T-cell (primary cell): Measurements from ENCODE around the gene PRIM2. TPM values are rescaled to one million over a fixed set of nuclear protein-coding genes. Genes with fewer than 3 reads are reported as not detected.
A peak's percentile ranks its signal among the peaks of the same experiment; 100 is the strongest.
"Not testable (repeated sequence)": the region's sequence is repeated elsewhere in the genome, so short reads cannot be mapped to it uniquely, and the experiment has no call there.

ENCODE experiments used
- ATAC-seq, 4 experiments: fragments of 200-7000 bp in 3 of 4; fragments of 150-1000 bp in 1 of 4; cut with Tn5 transposase; replicated peaks in 1 of 4; 1 replicate in 3 of 4; 2 replicates in 1 of 4; pipeline ENCODE4 v1.10.0; 2021; ENCODE audit warnings: moderate library complexity in 3 of 4, mild to moderate bottlenecking in 2 of 4, moderate number of reproducible peaks in 1 of 4
- CTCF ChIA-PET, 2 donors: fragments of 300-600 bp; sonication (Branson Sonifier 250); formaldehyde crosslinking; loops; one replicate each; lab custom pipeline; 2022; ENCODE audit warnings: antibody characterized with exemption in 2 of 2; lab: Charles Lee
- POLR2A ChIA-PET, 2 donors: fragments of 300-600 bp; sonication (Branson Sonifier 250); formaldehyde crosslinking; loops; one replicate each; lab custom pipeline; 2022; ENCODE audit warnings: antibody characterized with exemption in 2 of 2; lab: Charles Lee
- DNase-seq, 35 experiments: peaks; one replicate each; pipeline versions ENCODE4 v3.0.0 to v3.0.0-alpha.2; 2013 to 2023
- H3K27ac ChIP-seq: one replicate; pipeline ENCODE4 v1.5.1; 2013; ENCODE audit warnings: low read length
- H3K27me3 ChIP-seq, 2 experiments: replicated peaks in 1 of 2; 1 replicate in 1 of 2; 2 replicates in 1 of 2; pipeline versions ENCODE4 v1.6.1 to v1.7.0; 2013; ENCODE audit warnings: low read length in 1 of 2, mixed read lengths in 1 of 2; ENCODE audit not compliant: control insufficient read depth in 2 of 2, insufficient read depth in 2 of 2; ENCODE audit errors: extremely low read depth in 1 of 2
- H3K36me3 ChIP-seq, 2 donors: 1 replicate in 1 of 2; 2 replicates in 1 of 2; pipeline versions ENCODE4 v1.6.1 to v1.7.0; 2013; ENCODE audit warnings: low read length in 1 of 2; ENCODE audit not compliant: control insufficient read depth in 2 of 2, insufficient read depth in 1 of 2; ENCODE audit errors: extremely low read depth in 1 of 2
- H3K4me1 ChIP-seq, 2 experiments: 1 replicate in 1 of 2; 2 replicates in 1 of 2; pipeline versions ENCODE4 v1.6.1 to v1.7.0; 2013; ENCODE audit warnings: low read length in 2 of 2, mixed read lengths in 1 of 2; ENCODE audit not compliant: insufficient read depth in 2 of 2, control insufficient read depth in 1 of 2; ENCODE audit errors: extremely low read depth in 1 of 2
- H3K4me3 ChIP-seq, 2 donors: 1 replicate in 1 of 2; 2 replicates in 1 of 2; pipeline versions ENCODE4 v1.5.1 to v1.7.0; 2013; ENCODE audit warnings: mild to moderate bottlenecking in 2 of 2, low read length in 1 of 2, moderate library complexity in 1 of 2; ENCODE audit not compliant: control insufficient read depth in 1 of 2; ENCODE audit errors: extremely low read depth in 1 of 2
- H3K9me3 ChIP-seq: 2 replicates; pipeline ENCODE4 v1.7.0; 2013
- H3K27ac Mint-ChIP-seq, 2 donors: one replicate each; pipeline ENCODE4 v1.8.0; 2020 to 2021; ENCODE audit warnings: mild to moderate bottlenecking in 2 of 2, mixed read lengths in 2 of 2
- H3K27me3 Mint-ChIP-seq, 2 donors: one replicate each; pipeline ENCODE4 v1.8.0; 2021 to 2022; ENCODE audit warnings: mixed read lengths in 2 of 2
- H3K36me3 Mint-ChIP-seq: one replicate; pipeline ENCODE4 v1.8.0; 2021; ENCODE audit warnings: mixed read lengths
- H3K4me1 Mint-ChIP-seq, 3 donors: one replicate each; pipeline ENCODE4 v1.8.0; 2020 to 2022; ENCODE audit warnings: mixed read lengths in 3 of 3, mild to moderate bottlenecking in 1 of 3
- H3K4me3 Mint-ChIP-seq, 3 donors: one replicate each; pipeline ENCODE4 v1.8.0; 2020 to 2022; ENCODE audit warnings: mild to moderate bottlenecking in 3 of 3, mixed read lengths in 3 of 3, moderate library complexity in 3 of 3
- H3K9me3 Mint-ChIP-seq, 3 donors: one replicate each; pipeline ENCODE4 v1.8.0; 2020 to 2022; ENCODE audit warnings: mixed read lengths in 3 of 3
- WGBS: methylation state at CpG from one replicate; pipeline ENCODE4 v1.1.5; 2013; ENCODE audit warnings: missing lambda C conversion rate; ENCODE audit not compliant: insufficient coverage; 5-methylcytosine and 5-hydroxymethylcytosine counted together
- total RNA-seq, 35 experiments: library from RNA in 6 of 35; stranded (reverse) in 6 of 35; fragments of 120-200 nt in 1 of 35; gene quantifications; one replicate each; pipeline versions ENCODE4 v1.2.1 to v1.2.4 and lab custom pipeline; 2013 to 2026

The PRIM2 gene
- total RNA-seq (10 to 100 TPM; 11.5 to 17.9 (median 12.0) TPM), total RNA-seq (lab: John Stamatoyannopoulos, UW) (6.1 to 52.2 (median 14.9) reads per million in 29 experiments)
- total RNA-seq (2013): 20.9 TPM

GRCh38 chr6:57317060-57317943, at the start of gene PRIM2:
Gene PRIM2, plus strand, starts transcription at chr6:57317630. Its CDS starts 816 bp downstream, at chr6:57318446.
- CTCF ChIA-PET: interaction anchor here (0.5 to 4.6 kb wide), 18 partner anchors 8 to 722 kb away, joined by 3 to 108 read pairs (median 4); partner anchors contain the start of gene KIAA1586 (in 1 of the 2)
- Histone ChIP-seq H3K4me3 (peak within 1 kb of the TSS; percentile 69 to 96), H3K27me3 (peaks cover 0 to 8% of the 10 kb centered on the region in 2 experiments), H3K27ac (peak within 1 kb of the TSS; percentile 49), H3K36me3 (peaks cover 0 to 16% of the 10 kb centered on the region in 2 donors), H3K9me3 (no peaks in the 10 kb centered on the region), H3K4me1 (peaks cover 9 to 13% of the 10 kb centered on the region in 2 experiments)
- WGBS: 2% methylated on average over 13 of the region's 27 CpGs
- DNase-seq: peak; percentile 60 to 87 (median 72)
- Mint-ChIP-seq H3K9me3 (no peaks in the 10 kb centered on the region), H3K4me1 (peaks cover 31 to 48% (median 36%) of the 10 kb centered on the region in 3 donors), H3K27me3 (peaks cover 0 to 2% of the 10 kb centered on the region in 2 donors), H3K4me3 (peak within 1 kb of the TSS; percentile 94 to 99 (median 98)), H3K27ac (peak within 1 kb of the TSS; percentile 91), H3K36me3 (peaks cover 25% of the 10 kb centered on the region)
- ATAC-seq: peak; percentile 82 to 87 (median 86)
- POLR2A ChIA-PET: interaction anchor here in 1 of 2 donors (0.8 kb wide), 1 partner anchor 413 kb away, joined by 3 read pairs; no protein-coding TSS in a partner anchor

DNA sequence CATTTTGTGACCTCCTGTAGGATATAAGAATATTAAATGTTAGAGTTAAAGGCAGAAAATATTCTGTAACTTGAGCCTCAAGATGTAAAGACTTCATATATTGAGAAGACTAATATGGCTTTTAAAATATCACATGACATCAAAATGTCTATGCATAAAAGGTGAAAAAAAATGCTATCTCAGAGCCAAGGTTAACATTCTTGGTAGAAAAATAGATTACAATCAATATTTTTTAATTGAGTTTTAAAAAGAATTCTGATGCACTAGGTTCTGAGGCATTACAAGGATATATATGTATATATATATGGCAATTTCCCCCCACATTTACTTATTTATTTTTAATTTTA, 49.2 kb upstream of the PRIM2 start:
- Histone ChIP-seq H3K4me3 (no peak overlapping the region), H3K27ac (no peak overlapping the region), H3K27me3 (no peaks in the 10 kb centered on the region), H3K9me3 (no peaks in the 10 kb centered on the region), H3K36me3 (no peaks in the 10 kb centered on the region), H3K4me1 (no peaks in the 10 kb centered on the region)
- ATAC-seq: no peak
- Mint-ChIP-seq H3K9me3 (no peaks in the 10 kb centered on the region), H3K36me3 (no peaks in the 10 kb centered on the region), H3K4me3 (no peak overlapping the region), H3K27me3 (peaks cover 17 to 20% of the 10 kb centered on the region in 2 donors), H3K27ac (no peak overlapping the region), H3K4me1 (no peaks in the 10 kb centered on the region)
- no peak for DNase-seq
- CTCF ChIA-PET: interaction anchor here (0.6 to 3.6 kb wide), 4 partner anchors 47 to 701 kb away, joined by 3 to 22 read pairs (median 8); partner anchors contain the start of gene PRIM2 (in 1 of the 2)
- POLR2A ChIA-PET: no interaction called here

GRCh38 chr6:57274113-57274824, 43.2 kb upstream of the PRIM2 start:
- H3K36me3 Mint-ChIP-seq, H3K9me3 Mint-ChIP-seq, ATAC-seq, H3K27ac Mint-ChIP-seq, H3K4me1 ChIP-seq, H3K27me3 ChIP-seq, POLR2A ChIA-PET, H3K4me3 Mint-ChIP-seq, H3K27ac ChIP-seq, DNase-seq, H3K4me3 ChIP-seq, H3K9me3 ChIP-seq, H3K4me1 Mint-ChIP-seq, H3K36me3 ChIP-seq: not testable (repeated sequence)
- WGBS: 92% methylated on average over 9 of the region's 17 CpGs
- CTCF ChIA-PET: interaction anchor here in 1 of 2 donors (0.7 kb wide), 1 partner anchor 154 kb away, joined by 3 read pairs; no protein-coding TSS in a partner anchor
- peaks cover 36 to 49% of the 10 kb centered on the region in 2 donors for H3K27me3 Mint-ChIP-seq

- 57% methylated on average over 1 of the region's 3 CpGs for WGBS
- Histone ChIP-seq H3K36me3 (no peaks in the 10 kb centered on the region), H3K4me3 (no peak overlapping the region), H3K4me1 (no peaks in the 10 kb centered on the region), H3K9me3 (no peaks in the 10 kb centered on the region), H3K27me3 (peaks cover 0 to 8% of the 10 kb centered on the region in 2 experiments), H3K27ac (no peak overlapping the region)
- Mint-ChIP-seq H3K4me3 (no peak overlapping the region), H3K4me1 (no peaks in the 10 kb centered on the region), H3K27ac (no peak overlapping the region), H3K27me3 (peaks cover 42 to 52% of the 10 kb centered on the region in 2 donors), H3K9me3 (no peaks in the 10 kb centered on the region), H3K36me3 (no peaks in the 10 kb centered on the region)
- ChIA-PET POLR2A (no interaction called here), CTCF (no interaction called here)
- no peak for ATAC-seq
- no peak for DNase-seq
These were observed 42.0 kb upstream of the PRIM2 start for GRCh38 chr6:57275384-57275783.

GRCh38 chr6:57276946-57277345, 40.5 kb upstream of the PRIM2 start:
- no peaks in the 10 kb centered on the region for H3K4me1 ChIP-seq
- no peak for DNase-seq
- H3K36me3 Mint-ChIP-seq: no peaks in the 10 kb centered on the region
- no peaks in the 10 kb centered on the region for H3K9me3 ChIP-seq
- CTCF ChIA-PET: no interaction called here
- no peaks in the 10 kb centered on the region for H3K9me3 Mint-ChIP-seq
- no peak overlapping the region for H3K4me3 ChIP-seq
- peaks cover 0 to 8% of the 10 kb centered on the region in 2 experiments for H3K27me3 ChIP-seq
- no peak for ATAC-seq
- no peak overlapping the region for H3K27ac Mint-ChIP-seq
- H3K4me1 Mint-ChIP-seq: no peaks in the 10 kb centered on the region
- no peaks in the 10 kb centered on the region for H3K36me3 ChIP-seq
- H3K27ac ChIP-seq: no peak overlapping the region
- POLR2A ChIA-PET: no interaction called here
- peaks cover 33 to 46% of the 10 kb centered on the region in 2 donors for H3K27me3 Mint-ChIP-seq
- no peak overlapping the region for H3K4me3 Mint-ChIP-seq

DNA sequence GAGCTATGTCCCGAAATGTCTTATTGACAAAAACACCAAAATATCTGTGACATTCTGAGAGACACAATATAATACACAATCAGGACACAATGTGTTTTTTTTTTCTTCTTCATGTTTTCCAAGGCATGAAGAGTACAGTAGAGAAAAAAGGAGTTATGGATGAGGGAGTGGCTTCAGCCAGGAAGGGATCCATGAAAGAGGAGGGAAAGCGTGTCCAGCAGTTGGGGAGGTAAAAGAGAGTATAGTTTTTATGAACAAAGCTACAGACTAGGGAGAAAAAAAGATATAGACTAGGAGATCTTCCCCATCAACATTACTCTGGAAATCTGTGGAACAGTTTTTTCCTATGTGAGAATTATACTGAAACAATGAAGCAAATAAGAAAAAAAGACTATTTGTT, 38.9 kb upstream of the PRIM2 start:
- ChIA-PET CTCF (no interaction called here), POLR2A (no interaction called here)
- ATAC-seq (no peak), DNase-seq (no peak)
- peaks cover 24 to 32% of the 10 kb centered on the region in 2 donors for H3K27me3 Mint-ChIP-seq
- no CpG with 5 or more reads among the region's 2 CpGs for WGBS
- Histone ChIP-seq H3K4me1 (no peaks in the 10 kb centered on the region), H3K27ac (no peak overlapping the region), H3K27me3 (peaks cover 0 to 8% of the 10 kb centered on the region in 2 experiments), H3K9me3 (no peaks in the 10 kb centered on the region), H3K4me3 (no peak overlapping the region), H3K36me3 (no peaks in the 10 kb centered on the region)
- no peaks in the 10 kb centered on the region for H3K36me3 Mint-ChIP-seq
- H3K4me3 Mint-ChIP-seq: no peak overlapping the region
- H3K27ac Mint-ChIP-seq: no peak overlapping the region
- H3K4me1 Mint-ChIP-seq: no peaks in the 10 kb centered on the region
- no peaks in the 10 kb centered on the region for H3K9me3 Mint-ChIP-seq
